Neural progenitor cell (in vitro differentiated cells): ENCODE measurements around the gene ERBB4. TPM values are rescaled to one million over a fixed set of nuclear protein-coding genes. Genes with fewer than 3 reads are reported as not detected.

ENCODE experiments used
- DNase-seq: peaks from one replicate; pipeline ENCODE4 v3.0.0-alpha.2; 2016; ENCODE audit warnings: low spot score
- H2AFZ ChIP-seq: fragments of 200-600 bp; sonication (generic); replicated peaks from 2 replicates; pipeline ENCODE4 v1.6.1; 2016; ENCODE audit warnings: antibody characterized with exemption
- H3F3A ChIP-seq: fragments of 200-600 bp; sonication (generic); 2 replicates; pipeline ENCODE4 v1.6.1; 2016; ENCODE audit warnings: antibody characterized with exemption, low read depth
- H3K27ac ChIP-seq: fragments of 200-600 bp; sonication (generic); 2 replicates; pipeline ENCODE4 v1.5.1; 2016; ENCODE audit warnings: mild to moderate bottlenecking
- H3K27me3 ChIP-seq: fragments of 200-600 bp; sonication (generic); 2 replicates; pipeline ENCODE4 v1.6.1; 2016; ENCODE audit warnings: mild to moderate bottlenecking, moderate library complexity
- H3K36me3 ChIP-seq: fragments of 200-600 bp; sonication (generic); 2 replicates; pipeline ENCODE4 v1.5.1; 2016
- H3K4me1 ChIP-seq: fragments of 200-600 bp; sonication (generic); 2 replicates; pipeline ENCODE4 v1.6.1; 2016; ENCODE audit warnings: mixed run types
- H3K4me2 ChIP-seq: fragments of 200-600 bp; sonication (generic); 2 replicates; pipeline ENCODE4 v1.6.1; 2016
- H3K4me3 ChIP-seq: fragments of 200-600 bp; sonication (generic); 2 replicates; pipeline ENCODE4 v1.5.1; 2016
- H3K79me2 ChIP-seq: fragments of 200-600 bp; sonication (generic); 2 replicates; pipeline ENCODE4 v1.6.1; 2016; ENCODE audit warnings: low read depth
- H3K9ac ChIP-seq: fragments of 200-600 bp; sonication (generic); 2 replicates; pipeline ENCODE4 v1.6.1; 2016
- H3K9me3 ChIP-seq: fragments of 200-600 bp; sonication (generic); 2 replicates; pipeline ENCODE4 v1.5.1; 2016; ENCODE audit warnings: low read depth
- H4K20me1 ChIP-seq: fragments of 200-600 bp; sonication (generic); 2 replicates; pipeline ENCODE4 v1.6.1; 2016; ENCODE audit warnings: low read depth
- H3K27ac Mint-ChIP-seq: 3 replicates; pipeline ENCODE4 v1.8.0; 2021; ENCODE audit warnings: mixed read lengths
- H3K27me3 Mint-ChIP-seq: 2 replicates; pipeline ENCODE4 v1.8.0; 2022; ENCODE audit warnings: low read depth, mild to moderate bottlenecking, inconsistent platforms, moderate library complexity, mixed read lengths; ENCODE audit not compliant: insufficient read depth
- H3K36me3 Mint-ChIP-seq: 3 replicates; pipeline ENCODE4 v1.8.0; 2021; ENCODE audit warnings: mixed read lengths
- H3K4me1 Mint-ChIP-seq: 3 replicates; pipeline ENCODE4 v1.8.0; 2021; ENCODE audit warnings: mixed read lengths
- H3K4me3 Mint-ChIP-seq: 3 replicates; pipeline ENCODE4 v1.8.0; 2021; ENCODE audit warnings: mild to moderate bottlenecking, moderate library complexity, mixed read lengths
- H3K9me3 Mint-ChIP-seq: 3 replicates; pipeline ENCODE4 v1.8.0; 2020; ENCODE audit warnings: mixed read lengths
- EZH2 ChIP-seq: fragments of 200-600 bp; sonication (generic); IDR thresholded peaks from 2 replicates; pipeline ENCODE4 v1.6.1; 2017; ENCODE audit warnings: antibody characterized with exemption, mild to moderate bottlenecking, moderate library complexity
- EZH2phosphoT487 ChIP-seq: fragments of 200-600 bp; sonication (generic); IDR thresholded peaks from 2 replicates; pipeline ENCODE4 v1.6.1; 2017; ENCODE audit warnings: antibody characterized with exemption
- total RNA-seq: library from RNA; depleted of rRNA; stranded (reverse); fragments of >200 nt; gene quantifications from 2 replicates; pipeline ENCODE4 v1.2.3, GENCODE V29; 2015; ENCODE audit warnings: low replicate concordance
- TF ChIP-seq, protein P1 (sequence below): fragments of 200-600 bp; sonication (generic); IDR thresholded peaks from 2 replicates; pipeline ENCODE4 v1.5.1; 2017; ENCODE audit warnings: antibody characterized with exemption, mild to moderate bottlenecking

The ERBB4 gene
- total RNA-seq, 1 donor from 2014 or later: 1.5 TPM

DNA sequence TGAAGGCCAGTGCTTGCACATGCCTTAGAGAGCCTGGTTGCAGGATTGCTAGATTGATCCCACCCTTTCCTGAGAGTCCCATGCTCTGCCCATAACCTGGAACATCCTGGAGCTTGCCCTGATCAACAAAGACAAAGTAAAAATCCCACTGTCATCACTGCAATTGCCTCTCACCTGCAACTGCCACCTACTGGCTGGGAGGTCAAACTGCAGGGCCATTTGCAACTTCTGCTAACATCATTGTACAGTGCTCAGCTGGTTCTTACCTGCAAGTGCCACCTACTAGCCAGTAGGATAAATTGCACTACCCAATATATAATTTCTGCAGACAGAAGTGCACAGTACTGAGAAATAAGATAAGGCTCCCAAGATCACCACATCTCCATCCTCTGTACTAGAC is 1034.7 kb downstream of the ERBB4 start:
- no peaks in the 10 kb centered on the region for H3F3A ChIP-seq
- no peak overlapping the region for H3K4me2 ChIP-seq
- DNase-seq: no peak
- Mint-ChIP-seq H3K27me3 (peaks cover 5% of the 10 kb centered on the region), H3K27ac (no peak overlapping the region), H3K36me3 (peaks cover 57% of the 10 kb centered on the region), H3K9me3 (peaks cover 54% of the 10 kb centered on the region), H3K4me3 (no peak overlapping the region), H3K4me1 (peaks cover 13% of the 10 kb centered on the region)
- H3K9ac ChIP-seq: no peak overlapping the region
- H3K27ac ChIP-seq: no peak overlapping the region
- no peaks in the 10 kb centered on the region for H4K20me1 ChIP-seq
- no peaks in the 10 kb centered on the region for H3K36me3 ChIP-seq
- H3K4me1 ChIP-seq: no peaks in the 10 kb centered on the region
- H3K27me3 ChIP-seq: no peaks in the 10 kb centered on the region
- TF ChIP-seq EZH2: no peak
- TF ChIP-seq, protein P1, sequence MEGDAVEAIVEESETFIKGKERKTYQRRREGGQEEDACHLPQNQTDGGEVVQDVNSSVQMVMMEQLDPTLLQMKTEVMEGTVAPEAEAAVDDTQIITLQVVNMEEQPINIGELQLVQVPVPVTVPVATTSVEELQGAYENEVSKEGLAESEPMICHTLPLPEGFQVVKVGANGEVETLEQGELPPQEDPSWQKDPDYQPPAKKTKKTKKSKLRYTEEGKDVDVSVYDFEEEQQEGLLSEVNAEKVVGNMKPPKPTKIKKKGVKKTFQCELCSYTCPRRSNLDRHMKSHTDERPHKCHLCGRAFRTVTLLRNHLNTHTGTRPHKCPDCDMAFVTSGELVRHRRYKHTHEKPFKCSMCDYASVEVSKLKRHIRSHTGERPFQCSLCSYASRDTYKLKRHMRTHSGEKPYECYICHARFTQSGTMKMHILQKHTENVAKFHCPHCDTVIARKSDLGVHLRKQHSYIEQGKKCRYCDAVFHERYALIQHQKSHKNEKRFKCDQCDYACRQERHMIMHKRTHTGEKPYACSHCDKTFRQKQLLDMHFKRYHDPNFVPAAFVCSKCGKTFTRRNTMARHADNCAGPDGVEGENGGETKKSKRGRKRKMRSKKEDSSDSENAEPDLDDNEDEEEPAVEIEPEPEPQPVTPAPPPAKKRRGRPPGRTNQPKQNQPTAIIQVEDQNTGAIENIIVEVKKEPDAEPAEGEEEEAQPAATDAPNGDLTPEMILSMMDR: peak; percentile 31
- no peak overlapping the region for H3K4me3 ChIP-seq
- no peak overlapping the region for H2AFZ ChIP-seq
- H3K79me2 ChIP-seq: no peaks in the 10 kb centered on the region
- no peaks in the 10 kb centered on the region for H3K9me3 ChIP-seq

DNA sequence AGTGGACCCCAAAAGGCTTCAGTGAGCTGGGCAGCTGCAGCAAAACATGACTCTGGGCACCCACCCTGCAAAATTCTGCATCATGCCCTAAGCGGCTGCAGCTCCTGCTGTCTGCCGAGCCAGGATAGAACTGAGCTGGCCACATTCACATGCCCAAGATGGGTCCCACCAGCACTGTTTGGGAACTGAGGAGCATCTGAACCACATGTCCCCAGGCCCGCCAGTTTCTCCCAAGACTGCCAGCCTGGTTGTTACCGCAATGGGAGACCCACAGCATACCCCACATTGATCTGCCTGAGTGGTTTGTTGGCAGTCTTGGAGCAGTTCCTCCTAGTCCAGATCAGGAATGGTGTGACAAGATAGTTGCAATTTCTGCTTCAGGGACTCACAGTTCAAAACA is 1035.4 kb downstream of the ERBB4 start:
- H3K27me3 Mint-ChIP-seq: peaks cover 5% of the 10 kb centered on the region
- H3K4me3 Mint-ChIP-seq: no peak overlapping the region
- no peaks in the 10 kb centered on the region for H3K27me3 ChIP-seq

DNA sequence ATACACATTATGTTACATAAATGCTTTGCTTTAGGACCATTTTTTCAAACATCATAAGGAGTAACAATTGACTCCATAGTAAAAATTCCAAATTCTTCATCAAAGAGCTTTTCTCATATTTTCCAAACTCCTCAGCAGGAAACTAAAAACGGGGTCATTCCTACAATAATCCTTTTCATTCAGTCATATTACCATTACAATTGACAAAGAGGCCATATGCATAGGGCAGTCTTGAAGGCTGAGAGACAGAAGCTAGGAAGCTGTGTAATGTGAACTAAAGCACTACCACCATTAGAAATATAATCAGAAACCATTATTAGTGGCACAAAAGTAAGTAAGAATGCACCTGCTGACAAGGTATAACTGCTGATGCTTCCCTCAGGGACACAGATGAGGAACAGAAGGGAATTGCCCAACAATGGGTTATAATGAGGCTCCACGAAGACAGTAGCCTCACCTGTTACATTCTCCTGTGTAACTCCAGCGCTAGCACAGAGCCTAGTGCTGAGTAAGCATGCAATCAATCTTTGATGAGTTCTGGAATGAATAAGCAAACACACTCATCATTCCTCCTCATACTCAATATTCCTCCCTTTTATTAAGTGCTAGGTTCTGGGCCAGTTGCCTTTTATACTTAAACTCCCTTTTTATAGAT is 1039.9 kb downstream of the ERBB4 start:
- H3K36me3 Mint-ChIP-seq: peaks cover 13% of the 10 kb centered on the region
- no peak overlapping the region for H3K27ac ChIP-seq

More for the DNA sequence above, 1035.4 kb downstream of the ERBB4 start:
- no peak overlapping the region for H3K9ac ChIP-seq
- no peak overlapping the region for H3K4me2 ChIP-seq
- H3K36me3 ChIP-seq: no peaks in the 10 kb centered on the region
- H3K4me1 Mint-ChIP-seq: peaks cover 19% of the 10 kb centered on the region
- no peaks in the 10 kb centered on the region for H3K4me1 ChIP-seq
- no peaks in the 10 kb centered on the region for H3K9me3 ChIP-seq
- H4K20me1 ChIP-seq: no peaks in the 10 kb centered on the region
- no peaks in the 10 kb centered on the region for H3K79me2 ChIP-seq
- peaks cover 48% of the 10 kb centered on the region for H3K9me3 Mint-ChIP-seq
- H2AFZ ChIP-seq: no peak overlapping the region
- DNase-seq: no peak
- H3K4me3 ChIP-seq: no peak overlapping the region
- H3K27ac Mint-ChIP-seq: no peak overlapping the region
- no peak for TF ChIP-seq EZH2phosphoT487
- no peak for TF ChIP-seq EZH2
- TF ChIP-seq, protein P1: no peak
- H3F3A ChIP-seq: no peaks in the 10 kb centered on the region
- peaks cover 52% of the 10 kb centered on the region for H3K36me3 Mint-ChIP-seq
- H3K27ac ChIP-seq: no peak overlapping the region

More for the DNA sequence above, 1039.9 kb downstream of the ERBB4 start:
- Mint-ChIP-seq H3K4me3 (peak overlapping the region; percentile 25), H3K4me1 (peaks cover 51% of the 10 kb centered on the region), H3K27me3 (no peaks in the 10 kb centered on the region), H3K27ac (peak overlapping the region; percentile 99), H3K9me3 (peaks cover 6% of the 10 kb centered on the region)
- H3K36me3 ChIP-seq: no peaks in the 10 kb centered on the region
- peak overlapping the region; percentile 9 for H2AFZ ChIP-seq
- TF ChIP-seq, protein P1: no peak
- TF ChIP-seq EZH2 (no peak), EZH2phosphoT487 (no peak)
- no peak overlapping the region for H3K4me3 ChIP-seq
- H3K27me3 ChIP-seq: no peaks in the 10 kb centered on the region
- H3K9me3 ChIP-seq: no peaks in the 10 kb centered on the region
- H3K9ac ChIP-seq: no peak overlapping the region
- no peak for DNase-seq
- no peaks in the 10 kb centered on the region for H4K20me1 ChIP-seq
- no peaks in the 10 kb centered on the region for H3K4me1 ChIP-seq
- no peak overlapping the region for H3K4me2 ChIP-seq
- H3K79me2 ChIP-seq: no peaks in the 10 kb centered on the region
- no peaks in the 10 kb centered on the region for H3F3A ChIP-seq
